H9 (cell line): ENCODE results near the gene DNAJC15. TPM values are rescaled to one million over a fixed set of nuclear protein-coding genes. Genes with fewer than 3 reads are reported as not detected.

Experiments
- DNase-seq: peaks from one replicate; pipeline ENCODE4 v3.0.0-alpha.2; 2017
- H2AFZ ChIP-seq: one replicate; pipeline ENCODE4 v1.6.1; 2013; ENCODE audit warnings: mild to moderate bottlenecking, low read length, control low read depth, moderate library complexity
- H2AK5ac ChIP-seq: 2 replicates; pipeline ENCODE4 v1.6.1; 2013; ENCODE audit warnings: low read length, control low read depth, mixed read lengths; ENCODE audit not compliant: insufficient read length
- H2BK120ac ChIP-seq: one replicate; pipeline ENCODE4 v1.6.1; 2013; ENCODE audit warnings: low read depth, mild to moderate bottlenecking, low read length, control low read depth, inconsistent platforms; ENCODE audit not compliant: poor library complexity, severe bottlenecking
- H2BK12ac ChIP-seq: 2 replicates; pipeline ENCODE4 v1.6.1; 2013; ENCODE audit warnings: low read length, control low read depth, mixed read lengths, low read depth; ENCODE audit not compliant: insufficient read length
- H2BK15ac ChIP-seq: 2 replicates; pipeline ENCODE4 v1.6.1; 2013; ENCODE audit warnings: low read depth, low read length, control low read depth
- H2BK20ac ChIP-seq: one replicate; pipeline ENCODE4 v1.6.1; 2013; ENCODE audit warnings: low read depth, mild to moderate bottlenecking, low read length, control low read depth, inconsistent platforms; ENCODE audit not compliant: poor library complexity, severe bottlenecking
- H2BK5ac ChIP-seq: 2 replicates; pipeline ENCODE4 v1.6.1; 2013; ENCODE audit warnings: low read length, control low read depth, mixed read lengths; ENCODE audit not compliant: insufficient read length
- H3K14ac ChIP-seq: 2 replicates; pipeline ENCODE4 v1.6.1; 2013; ENCODE audit warnings: low read length, control low read depth; ENCODE audit not compliant: insufficient read depth
- H3K18ac ChIP-seq: 2 replicates; pipeline ENCODE4 v1.6.1; 2013; ENCODE audit warnings: low read depth, mild to moderate bottlenecking, mixed read lengths, low read length, control low read depth; ENCODE audit not compliant: insufficient read length
- H3K23ac ChIP-seq: 2 replicates; pipeline ENCODE4 v1.6.1; 2013; ENCODE audit warnings: low read length, control low read depth, mixed read lengths, low read depth; ENCODE audit not compliant: insufficient read length
- H3K23me2 ChIP-seq: 2 replicates; pipeline ENCODE4 v1.6.1; 2013; ENCODE audit warnings: low read depth, mild to moderate bottlenecking, mixed read lengths, low read length, control low read depth; ENCODE audit not compliant: insufficient read length, poor library complexity, severe bottlenecking
- H3K27ac ChIP-seq: 2 replicates; pipeline ENCODE4 v1.5.1; 2013; ENCODE audit warnings: low read length, control low read depth, mixed read lengths, low read depth; ENCODE audit not compliant: insufficient read length
- H3K27me3 ChIP-seq: 2 replicates; pipeline ENCODE4 v1.6.1; 2013; ENCODE audit warnings: low read length, control low read depth, inconsistent platforms; ENCODE audit not compliant: insufficient read depth
- H3K4ac ChIP-seq: 2 replicates; pipeline ENCODE4 v1.6.1; 2013; ENCODE audit warnings: low read depth, mild to moderate bottlenecking, control low read depth, inconsistent platforms, low read length, moderate library complexity
- H3K4me1 ChIP-seq: 2 replicates; pipeline ENCODE4 v1.6.1; 2013; ENCODE audit warnings: low read length, control low read depth, inconsistent platforms; ENCODE audit not compliant: insufficient read depth
- H3K4me2 ChIP-seq: 2 replicates; pipeline ENCODE4 v1.6.1; 2013; ENCODE audit warnings: low read length, control low read depth, mixed read lengths; ENCODE audit not compliant: insufficient read length, insufficient read depth
- H3K56ac ChIP-seq: 2 replicates; pipeline ENCODE4 v1.6.1; 2013; ENCODE audit warnings: low read depth, mild to moderate bottlenecking, mixed read lengths, low read length, control low read depth; ENCODE audit not compliant: insufficient read length
- H3K79me1 ChIP-seq: 2 replicates; pipeline ENCODE4 v1.6.1; 2013; ENCODE audit warnings: low read depth, mild to moderate bottlenecking, moderate library complexity, low read length, control low read depth, inconsistent platforms; ENCODE audit not compliant: insufficient read depth, poor library complexity, severe bottlenecking
- H3K79me2 ChIP-seq: 2 replicates; pipeline ENCODE4 v1.6.1; 2013; ENCODE audit warnings: low read length, control low read depth, inconsistent platforms; ENCODE audit not compliant: insufficient read depth
- H3K9ac ChIP-seq: 2 replicates; pipeline ENCODE4 v1.6.1; 2013; ENCODE audit warnings: low read length, control low read depth, mixed read lengths; ENCODE audit not compliant: insufficient read length; ENCODE audit errors: extremely low read depth
- H3K9me3 ChIP-seq: one replicate; pipeline ENCODE4 v1.6.1; 2013; ENCODE audit warnings: low read depth, low read length, inconsistent platforms; ENCODE audit not compliant: control insufficient read depth
- H3T11ph ChIP-seq: one replicate; pipeline ENCODE4 v1.6.1; 2013; ENCODE audit warnings: mild to moderate bottlenecking, low read length, control low read depth, inconsistent platforms
- H4K20me1 ChIP-seq: one replicate; pipeline ENCODE4 v1.6.1; 2013; ENCODE audit not compliant: control insufficient read depth, insufficient read length, insufficient read depth
- H4K5ac ChIP-seq: 2 replicates; pipeline ENCODE4 v1.6.1; 2013; ENCODE audit warnings: low read depth, mild to moderate bottlenecking, mixed read lengths, low read length, control low read depth; ENCODE audit not compliant: insufficient read length
- H4K8ac ChIP-seq: replicated peaks from 2 replicates; pipeline ENCODE4 v1.6.1; 2013; ENCODE audit warnings: low read length, control low read depth, mixed read lengths, low read depth; ENCODE audit not compliant: insufficient read length
- H4K91ac ChIP-seq: 2 replicates; pipeline ENCODE4 v1.6.1; 2013; ENCODE audit warnings: low read depth, mild to moderate bottlenecking, moderate library complexity, mixed read lengths, low read length, control low read depth; ENCODE audit not compliant: insufficient read length
- H3K27ac Mint-ChIP-seq, 3 experiments: 2 replicates in 2 of 3; 3 replicates in 1 of 3; pipeline ENCODE4 v1.8.0; 2020 to 2021; ENCODE audit warnings: mixed read lengths in 3 of 3, mild to moderate bottlenecking in 1 of 3, moderate library complexity in 1 of 3
- H3K27me3 Mint-ChIP-seq: 2 replicates; pipeline ENCODE4 v1.8.0; 2021; ENCODE audit warnings: low read depth, mild to moderate bottlenecking, moderate library complexity, mixed read lengths
- H3K36me3 Mint-ChIP-seq, 3 experiments: 2 replicates in 2 of 3; 3 replicates in 1 of 3; pipeline ENCODE4 v1.8.0; 2020 to 2021; ENCODE audit warnings: low read depth in 3 of 3, mixed read lengths in 3 of 3; ENCODE audit not compliant: insufficient read depth in 1 of 3
- H3K4me1 Mint-ChIP-seq, 2 experiments: 2 replicates each; pipeline ENCODE4 v1.8.0; 2020; ENCODE audit warnings: mixed read lengths in 2 of 2
- H3K4me3 Mint-ChIP-seq, 2 experiments: 2 replicates in 1 of 2; 3 replicates in 1 of 2; pipeline ENCODE4 v1.8.0; 2020 to 2021; ENCODE audit warnings: mild to moderate bottlenecking in 2 of 2, mixed read lengths in 2 of 2, moderate library complexity in 1 of 2
- H3K9me3 Mint-ChIP-seq, 2 experiments: 2 replicates in 1 of 2; 3 replicates in 1 of 2; pipeline ENCODE4 v1.8.0; 2020; ENCODE audit warnings: mild to moderate bottlenecking in 2 of 2, mixed read lengths in 2 of 2, moderate library complexity in 1 of 2
- CTCF ChIP-seq: fragments of 200-600 bp; sonication (generic); conservative IDR thresholded peaks from 3 replicates; pipeline ENCODE4 v1.8.0; 2021; ENCODE audit warnings: antibody characterized with exemption, mild to moderate bottlenecking
- WGBS: extraction: QIAGEN DNeasy Blood & Tissue Kit; methylation state at CpG from one replicate; pipeline ENCODE4 v1.1.7; 2013; ENCODE audit warnings: missing lambda C conversion rate, low lambda C conversion rate, mixed read lengths; ENCODE audit not compliant: insufficient read length; ENCODE audit errors: extremely low coverage; 5-methylcytosine and 5-hydroxymethylcytosine counted together
- total RNA-seq: library from RNA; stranded (reverse); gene quantifications from 2 replicates; pipeline ENCODE4 v1.2.1, GENCODE V29; 2021

Gene DNAJC15
- total RNA-seq, 1 experiment from 2014 or later: 13.4 TPM

GRCh38 chr13:43002021-43002420 is 21.4 kb upstream of the DNAJC15 start:
- Histone ChIP-seq H3K27ac (no peak overlapping the region), H2AFZ (no peak overlapping the region), H4K20me1 (no peaks in the 10 kb centered on the region), H3K56ac (no peak overlapping the region), H3K18ac (no peak overlapping the region), H2BK5ac (no peak overlapping the region), H3K23ac (no peak overlapping the region), H3K4ac (no peak overlapping the region), H4K91ac (no peak overlapping the region), H3T11ph (no peak overlapping the region), H3K4me1 (no peaks in the 10 kb centered on the region), H4K5ac (no peak overlapping the region), H2BK20ac (no peak overlapping the region), H3K4me2 (no peak overlapping the region), H3K14ac (no peak overlapping the region), H3K9ac (no peak overlapping the region), H2AK5ac (no peak overlapping the region), H3K79me2 (no peaks in the 10 kb centered on the region), H3K27me3 (no peaks in the 10 kb centered on the region), H3K79me1 (no peaks in the 10 kb centered on the region), H2BK15ac (no peak overlapping the region), H3K23me2 (no peaks in the 10 kb centered on the region), H4K8ac (no peak overlapping the region), H3K9me3 (no peaks in the 10 kb centered on the region), H2BK120ac (no peak overlapping the region), H2BK12ac (no peak overlapping the region)
- no peak for DNase-seq
- no peaks in the 10 kb centered on the region for H3K27me3 Mint-ChIP-seq
- WGBS: 100% methylated on average over 1 of the region's 2 CpGs
- no peaks in the 10 kb centered on the region for H3K36me3 Mint-ChIP-seq
- no peak overlapping the region for H3K27ac Mint-ChIP-seq
- H3K4me1 Mint-ChIP-seq: peaks cover 11 to 16% of the 10 kb centered on the region in 2 experiments
- H3K9me3 Mint-ChIP-seq: no peaks in the 10 kb centered on the region
- no peak for TF ChIP-seq CTCF
- no peak overlapping the region for H3K4me3 Mint-ChIP-seq
